Thyroid gland (tissue), 4 donors: ENCODE measurements around the gene GFI1.

ENCODE experiments used
- CTCF ChIP-seq, 6 experiments: fragments of 200-600 bp in 3 of 6; fragments of 450-650 bp in 3 of 6; sonication (generic) in 3 of 6; IDR thresholded peaks; one replicate each; pipeline ENCODE4 v1.5.1; 2016 to 2019; ENCODE audit warnings: antibody characterized with exemption in 6 of 6, mild to moderate bottlenecking in 2 of 6, inconsistent platforms in 1 of 6, moderate library complexity in 1 of 6
- POLR2A ChIP-seq, 2 donors: fragments of 450-650 bp; IDR thresholded peaks; one replicate each; pipeline ENCODE4 v1.6.1; 2017; ENCODE audit warnings: antibody characterized with exemption in 2 of 2, mild to moderate bottlenecking in 2 of 2, moderate library complexity in 1 of 2

GRCh38 chr1:92503926-92504285 lies 17.2 kb upstream of the GFI1 start:
- TF ChIP-seq POLR2A (IDR thresholded peaks at IDR 0.05) (no peak), CTCF (IDR thresholded peaks at IDR 0.05) (no peak)
